CD4-positive, alpha-beta T cell (primary cell): ENCODE measurements around the gene MINDY4B. TPM values are rescaled to one million over a fixed set of nuclear protein-coding genes. Genes with fewer than 3 reads are reported as not detected.

Experiments used
- ATAC-seq: fragments of 200-7000 bp; cut with Tn5 transposase; one replicate; pipeline ENCODE4 v1.10.0; 2022; ENCODE audit warnings: mild to moderate bottlenecking; ENCODE audit not compliant: poor library complexity
- CTCF ChIA-PET: fragments of 350-600 bp; sonication (Branson Sonifier 250); formaldehyde crosslinking; loops from one replicate; lab custom pipeline; 2021; ENCODE audit warnings: antibody characterized with exemption, inconsistent platforms; lab: Charles Lee
- POLR2A ChIA-PET: fragments of 350-600 bp; sonication (Branson Sonifier 250); formaldehyde crosslinking; loops from one replicate; lab custom pipeline; 2021; ENCODE audit warnings: antibody characterized with exemption, inconsistent platforms; lab: Charles Lee
- DNase-seq, 14 experiments: peaks; one replicate each; pipeline ENCODE4 v3.0.0-alpha.2; 2013 to 2020; ENCODE audit warnings: mixed read lengths in 2 of 14
- H3K27ac ChIP-seq, 2 donors: one replicate each; pipeline versions ENCODE4 v1.5.1 to v1.7.0; 2013; ENCODE audit warnings: low read length in 2 of 2, low read depth in 1 of 2, mild to moderate bottlenecking in 1 of 2
- H3K27me3 ChIP-seq, 2 experiments: 1 replicate in 1 of 2; 2 replicates in 1 of 2; pipeline versions ENCODE4 v1.6.1 to v1.7.0; 2013; ENCODE audit warnings: low read length in 2 of 2, control low read depth in 1 of 2, mild to moderate bottlenecking in 1 of 2, moderate library complexity in 1 of 2; ENCODE audit not compliant: insufficient read depth in 2 of 2, control insufficient read depth in 1 of 2
- H3K36me3 ChIP-seq: one replicate; pipeline ENCODE4 v1.6.1; 2013; ENCODE audit warnings: low read length, control low read depth; ENCODE audit not compliant: insufficient read depth
- H3K4me1 ChIP-seq: one replicate; pipeline ENCODE4 v1.6.1; 2013; ENCODE audit warnings: low read length, control low read depth; ENCODE audit not compliant: insufficient read depth
- H3K4me3 ChIP-seq: one replicate; pipeline ENCODE4 v1.5.1; 2013; ENCODE audit warnings: mild to moderate bottlenecking, low read length, moderate library complexity
- H3K9me3 ChIP-seq, 2 experiments: 1 replicate in 1 of 2; 2 replicates in 1 of 2; pipeline versions ENCODE4 v1.6.1 to v1.7.0; 2013; ENCODE audit warnings: low read length in 2 of 2, mild to moderate bottlenecking in 2 of 2, control low read depth in 1 of 2, moderate library complexity in 1 of 2; ENCODE audit not compliant: control insufficient read depth in 1 of 2, insufficient read depth in 1 of 2
- H3K27ac Mint-ChIP-seq: one replicate; pipeline ENCODE4 v1.8.0; 2020; ENCODE audit warnings: mixed read lengths
- H3K27me3 Mint-ChIP-seq: one replicate; pipeline ENCODE4 v1.8.0; 2021; ENCODE audit warnings: mixed read lengths
- H3K36me3 Mint-ChIP-seq: one replicate; pipeline ENCODE4 v1.8.0; 2021; ENCODE audit warnings: low read depth, mixed read lengths
- H3K4me1 Mint-ChIP-seq: one replicate; pipeline ENCODE4 v1.8.0; 2021; ENCODE audit warnings: low read depth, mixed read lengths
- H3K4me3 Mint-ChIP-seq: one replicate; pipeline ENCODE4 v1.8.0; 2020; ENCODE audit warnings: mild to moderate bottlenecking, mixed read lengths
- H3K9me3 Mint-ChIP-seq: one replicate; pipeline ENCODE4 v1.8.0; 2020; ENCODE audit warnings: mixed read lengths
- intact Hi-C, 2 experiments: fragments of 100-400 bp; cut with DNase I in 1 of 2; cut with micrococcal nuclease in 1 of 2; formaldehyde crosslinking; loops; one replicate each; pipeline versions ENCODE4 v1.15.1 to v1.9.0; 2023 to 2025; cut with DNase I, micrococcal nuclease
- total RNA-seq, 174 experiments: library from RNA in 2 of 174; stranded (reverse) in 2 of 174; gene quantifications; one replicate each; pipeline ENCODE4 v1.2.3 and lab custom pipeline; 2021 to 2026
- TF ChIP-seq, protein P1 (sequence below): fragments of 200-600 bp; IDR thresholded peaks from one replicate; pipeline ENCODE4 v1.8.0; 2022; ENCODE audit warnings: antibody characterized with exemption, mild to moderate bottlenecking

The MINDY4B gene
- total RNA-seq, 2 experiments from 2014 or later = not detected

DNA sequence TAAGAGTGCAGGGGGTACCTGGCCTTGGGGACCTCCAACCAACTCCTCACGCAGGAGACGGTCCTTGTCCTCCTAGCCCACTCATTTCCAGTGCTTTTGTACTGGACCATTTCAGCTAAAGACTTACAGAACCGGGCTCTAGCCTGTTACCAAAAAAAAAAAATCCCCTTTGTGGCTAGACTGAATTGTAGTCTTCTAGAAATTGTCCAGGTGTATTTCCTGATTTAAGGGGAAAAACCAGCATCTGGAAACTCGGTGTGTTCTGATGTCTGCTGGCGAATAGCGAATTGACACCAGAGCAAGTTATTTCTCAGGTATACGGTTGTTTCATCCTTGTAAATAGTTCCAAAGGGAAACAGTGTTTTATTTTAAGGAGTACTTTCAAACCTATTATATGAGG lies 21.1 kb upstream of the MINDY4B start:
- Mint-ChIP-seq H3K4me3 (no peak overlapping the region), H3K27me3 (peaks cover 15% of the 10 kb centered on the region), H3K9me3 (no peaks in the 10 kb centered on the region), H3K27ac (no peak overlapping the region), H3K4me1 (peaks cover 8% of the 10 kb centered on the region), H3K36me3 (no peaks in the 10 kb centered on the region)
- H3K36me3 ChIP-seq = no peaks in the 10 kb centered on the region
- ChIA-PET CTCF (interaction anchor here (0.7 kb wide), 1 partner anchor 38 kb away, joined by 3 read pairs; no protein-coding TSS in a partner anchor), POLR2A (interaction anchor here (0.6 kb wide), 1 partner anchor 202 kb away, joined by 3 read pairs; no protein-coding TSS in a partner anchor)
- H3K4me3 ChIP-seq = no peak overlapping the region
- intact Hi-C loops = loop anchor here (2.0 to 10.0 kb wide), 2 partner anchors 220 to 358 kb away; no protein-coding TSS in a partner anchor
- ATAC-seq (no peak), DNase-seq (no peak)
- H3K27me3 ChIP-seq = peaks cover 2 to 7% of the 10 kb centered on the region in 2 experiments
- H3K9me3 ChIP-seq = no peaks in the 10 kb centered on the region
- peaks cover 8% of the 10 kb centered on the region for H3K4me1 ChIP-seq
- H3K27ac ChIP-seq = no peak overlapping the region
- TF ChIP-seq, protein P1, sequence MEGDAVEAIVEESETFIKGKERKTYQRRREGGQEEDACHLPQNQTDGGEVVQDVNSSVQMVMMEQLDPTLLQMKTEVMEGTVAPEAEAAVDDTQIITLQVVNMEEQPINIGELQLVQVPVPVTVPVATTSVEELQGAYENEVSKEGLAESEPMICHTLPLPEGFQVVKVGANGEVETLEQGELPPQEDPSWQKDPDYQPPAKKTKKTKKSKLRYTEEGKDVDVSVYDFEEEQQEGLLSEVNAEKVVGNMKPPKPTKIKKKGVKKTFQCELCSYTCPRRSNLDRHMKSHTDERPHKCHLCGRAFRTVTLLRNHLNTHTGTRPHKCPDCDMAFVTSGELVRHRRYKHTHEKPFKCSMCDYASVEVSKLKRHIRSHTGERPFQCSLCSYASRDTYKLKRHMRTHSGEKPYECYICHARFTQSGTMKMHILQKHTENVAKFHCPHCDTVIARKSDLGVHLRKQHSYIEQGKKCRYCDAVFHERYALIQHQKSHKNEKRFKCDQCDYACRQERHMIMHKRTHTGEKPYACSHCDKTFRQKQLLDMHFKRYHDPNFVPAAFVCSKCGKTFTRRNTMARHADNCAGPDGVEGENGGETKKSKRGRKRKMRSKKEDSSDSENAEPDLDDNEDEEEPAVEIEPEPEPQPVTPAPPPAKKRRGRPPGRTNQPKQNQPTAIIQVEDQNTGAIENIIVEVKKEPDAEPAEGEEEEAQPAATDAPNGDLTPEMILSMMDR = no peak

DNA sequence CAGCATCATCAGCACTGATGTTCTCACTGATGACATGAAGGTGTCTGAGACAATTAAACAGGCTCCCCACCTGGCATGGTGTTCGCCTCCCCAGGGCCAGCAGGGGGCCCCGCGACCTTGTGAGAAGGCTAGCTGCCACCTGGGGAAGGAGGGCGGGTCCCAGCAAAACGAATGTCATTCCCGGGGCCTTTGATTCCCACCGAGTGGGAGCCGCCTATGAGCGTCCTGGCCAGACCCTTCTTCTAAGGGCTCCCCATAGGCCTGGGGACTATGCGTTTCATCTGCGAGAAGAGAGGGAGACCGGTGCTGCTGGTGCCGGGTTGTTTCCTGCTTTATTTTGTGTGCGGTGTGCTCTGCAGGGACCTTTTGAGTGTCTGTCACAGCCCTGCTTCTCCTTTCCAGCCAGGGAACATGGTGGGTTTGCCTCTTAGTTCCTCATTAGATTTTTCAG lies 20.5 kb upstream of the MINDY4B start:
- peaks cover 8% of the 10 kb centered on the region for H3K4me1 Mint-ChIP-seq
- intact Hi-C loops = loop anchor here (1.0 to 10.0 kb wide), 3 partner anchors 221 to 359 kb away; no protein-coding TSS in a partner anchor
- POLR2A ChIA-PET = interaction anchor here (0.6 kb wide), 1 partner anchor 201 kb away, joined by 3 read pairs; no protein-coding TSS in a partner anchor
- DNase-seq = peak; percentile 13 to 59 (median 34)
- H3K27me3 Mint-ChIP-seq = peaks cover 12% of the 10 kb centered on the region
- H3K4me1 ChIP-seq = peaks cover 8% of the 10 kb centered on the region
- TF ChIP-seq, protein P1 = peak; percentile 66
- H3K4me3 ChIP-seq = peak overlapping the region; percentile 29
- H3K27ac Mint-ChIP-seq = no peak overlapping the region
- ATAC-seq = peak; percentile 65
- H3K36me3 Mint-ChIP-seq = no peaks in the 10 kb centered on the region
- H3K27me3 ChIP-seq = peaks cover 0 to 7% of the 10 kb centered on the region in 2 experiments
- peak overlapping the region; percentile 9 for H3K4me3 Mint-ChIP-seq
- H3K36me3 ChIP-seq = no peaks in the 10 kb centered on the region
- H3K9me3 Mint-ChIP-seq = no peaks in the 10 kb centered on the region
- CTCF ChIA-PET = interaction anchor here (0.7 kb wide), 1 partner anchor 37 kb away, joined by 3 read pairs; no protein-coding TSS in a partner anchor
- no peak overlapping the region for H3K27ac ChIP-seq
- H3K9me3 ChIP-seq = no peaks in the 10 kb centered on the region

DNA sequence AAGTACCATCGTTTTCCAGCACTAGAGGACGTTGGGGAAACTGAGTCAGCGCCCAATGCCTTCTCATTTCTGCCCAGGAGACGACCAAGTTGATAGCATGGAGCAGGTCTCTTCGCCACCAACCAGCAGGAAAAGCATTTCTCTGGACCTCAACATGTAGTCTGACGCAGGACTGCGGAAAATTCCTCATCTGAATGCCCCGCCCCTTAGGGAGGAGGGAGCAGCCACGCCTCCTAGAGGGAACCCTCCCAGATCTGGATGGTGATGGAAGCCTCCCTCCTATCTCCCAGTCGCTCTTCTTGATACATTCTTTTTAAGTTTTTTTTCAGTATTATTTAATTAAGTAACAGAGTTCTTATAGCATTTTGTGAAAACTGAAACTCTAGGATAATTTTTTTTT lies 17.4 kb upstream of the MINDY4B start:
- H3K27me3 Mint-ChIP-seq = peaks cover 19% of the 10 kb centered on the region
- no peaks in the 10 kb centered on the region for H3K36me3 ChIP-seq
- no peaks in the 10 kb centered on the region for H3K9me3 Mint-ChIP-seq
- H3K9me3 ChIP-seq = no peaks in the 10 kb centered on the region
- DNase-seq (no peak), ATAC-seq (no peak)
- ChIA-PET CTCF (no interaction called here), POLR2A (no interaction called here)
- H3K4me1 ChIP-seq = peaks cover 8% of the 10 kb centered on the region
- no peak overlapping the region for H3K4me3 ChIP-seq
- H3K27ac Mint-ChIP-seq = no peak overlapping the region
- TF ChIP-seq, protein P1 = no peak
- peaks cover 4 to 11% of the 10 kb centered on the region in 2 experiments for H3K27me3 ChIP-seq
- intact Hi-C loops = loop anchor here in 1 of 2 experiments (10.0 kb wide), 1 partner anchor 362 kb away; no protein-coding TSS in a partner anchor
- no peak overlapping the region for H3K4me3 Mint-ChIP-seq
- peaks cover 8% of the 10 kb centered on the region for H3K4me1 Mint-ChIP-seq
- no peak overlapping the region for H3K27ac ChIP-seq
- H3K36me3 Mint-ChIP-seq = no peaks in the 10 kb centered on the region
